Activated T-cell treated with anti-CD3 and anti-CD28 coated beads, Interleukin-2, amount 50 U/mL, for 4 hours (primary cell): ENCODE data around the gene SMYD3. TPM values are rescaled to one million over a fixed set of nuclear protein-coding genes. Genes with fewer than 3 reads are reported as not detected.

Experiments used
- total RNA-seq, 3 donors: library from RNA; stranded (reverse); gene quantifications; one replicate each; pipeline ENCODE4 v1.2.1, GENCODE V29; 2021

Gene SMYD3
- total RNA-seq, 3 donors from 2014 or later, result 10.7 to 13.0 (median 11.9) TPM

Other genes with a start within 250 kb of the SMYD3 start
- 10 to 100 TPM; 41.7 to 45.8 (median 42.8) TPM for gene TFB2M, start 59.0 kb upstream of the SMYD3 start, total RNA-seq
- gene CNST, start 59.2 kb upstream of the SMYD3 start, total RNA-seq, result 10 to 100 TPM; 32.1 to 33.5 (median 32.3) TPM
- 10 to 100 TPM; 17.6 to 27.0 (median 17.7) TPM for gene SCCPDH, start 217.1 kb upstream of the SMYD3 start, total RNA-seq